Posterior cingulate gyrus (tissue), 11 donors: ENCODE results near the gene WDR33.

ENCODE experiments used
- DNase-seq, 10 donors: peaks; one replicate each; pipeline versions ENCODE4 v3.0.0 to v3.0.0-alpha.2; 2020 to 2021; ENCODE audit warnings: mixed read lengths in 3 of 10
- intact Hi-C: fragments of 100-400 bp; cut with DNase I; formaldehyde crosslinking; loops from one replicate; pipeline ENCODE4 v1.15.1; 2023

WDR33 gene

DNA sequence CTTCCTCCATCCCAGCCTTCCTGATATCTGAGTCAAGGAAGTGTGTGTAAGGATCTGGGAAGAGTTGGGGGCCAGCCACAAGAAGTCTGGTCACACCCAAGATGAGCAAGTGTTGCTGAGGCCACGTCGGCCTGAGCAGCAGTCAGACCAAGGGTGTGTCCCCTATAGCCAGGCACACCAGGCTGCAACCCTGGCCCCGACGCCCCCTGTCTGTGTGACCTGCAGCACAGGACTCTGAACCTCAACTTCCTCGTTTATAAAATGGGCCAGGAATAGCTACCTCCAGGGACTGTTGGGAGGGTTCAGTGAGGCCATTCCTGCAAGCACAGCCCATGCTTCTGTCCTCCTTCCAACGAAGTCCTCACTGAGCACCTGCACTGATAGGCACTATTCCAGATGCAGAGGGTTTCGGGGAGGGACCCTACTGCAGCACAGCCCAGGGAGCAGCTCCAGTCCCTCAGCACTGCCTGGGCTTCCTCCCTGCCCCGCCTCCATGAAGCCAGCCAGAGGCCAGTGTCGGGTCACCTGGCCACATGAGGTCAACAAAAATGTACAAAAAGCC, 148.9 kb downstream of the WDR33 start:
- intact Hi-C loops, result no loop called here
- peak in 4 of 10 donors; percentile 3 to 74 (median 40) for DNase-seq

DNA sequence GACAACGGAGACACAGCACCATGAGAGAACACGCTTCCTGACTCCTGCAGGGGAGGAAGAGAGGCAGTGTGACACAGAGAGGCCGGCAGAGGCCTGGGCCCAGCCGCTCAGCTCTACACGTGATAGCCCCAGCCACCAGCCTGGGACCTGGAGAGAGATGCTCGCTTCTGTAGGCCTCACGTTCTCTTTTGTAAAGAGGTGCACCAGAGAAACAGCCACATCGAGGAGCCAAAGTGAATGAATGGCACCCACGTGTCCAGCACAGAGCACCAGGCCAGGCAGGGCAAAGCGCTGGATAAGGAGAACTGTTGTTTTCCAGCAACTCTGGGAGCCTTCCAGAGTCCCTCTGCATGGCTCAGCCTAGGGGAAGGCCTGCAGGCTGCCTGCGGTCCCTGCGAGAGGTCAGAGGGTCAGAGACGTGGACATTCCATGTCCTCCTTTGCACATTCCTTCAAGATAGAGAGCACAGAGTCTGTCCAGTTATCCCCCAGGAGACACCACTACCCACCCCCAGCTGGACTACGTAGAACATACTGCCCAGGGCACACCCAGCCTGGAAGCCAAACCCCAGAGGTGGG, 149.8 kb downstream of the WDR33 start:
- peak in 6 of 10 donors; percentile 41 to 92 (median 64) for DNase-seq

GRCh38 chr2:127660291-127660578, 150.7 kb downstream of the WDR33 start:
- intact Hi-C loops, result no loop called here
- peak in 3 of 10 donors; percentile 5 to 33 (median 22) for DNase-seq

More for the DNA sequence above, 149.8 kb downstream of the WDR33 start:
- intact Hi-C loops, result no loop called here

DNA sequence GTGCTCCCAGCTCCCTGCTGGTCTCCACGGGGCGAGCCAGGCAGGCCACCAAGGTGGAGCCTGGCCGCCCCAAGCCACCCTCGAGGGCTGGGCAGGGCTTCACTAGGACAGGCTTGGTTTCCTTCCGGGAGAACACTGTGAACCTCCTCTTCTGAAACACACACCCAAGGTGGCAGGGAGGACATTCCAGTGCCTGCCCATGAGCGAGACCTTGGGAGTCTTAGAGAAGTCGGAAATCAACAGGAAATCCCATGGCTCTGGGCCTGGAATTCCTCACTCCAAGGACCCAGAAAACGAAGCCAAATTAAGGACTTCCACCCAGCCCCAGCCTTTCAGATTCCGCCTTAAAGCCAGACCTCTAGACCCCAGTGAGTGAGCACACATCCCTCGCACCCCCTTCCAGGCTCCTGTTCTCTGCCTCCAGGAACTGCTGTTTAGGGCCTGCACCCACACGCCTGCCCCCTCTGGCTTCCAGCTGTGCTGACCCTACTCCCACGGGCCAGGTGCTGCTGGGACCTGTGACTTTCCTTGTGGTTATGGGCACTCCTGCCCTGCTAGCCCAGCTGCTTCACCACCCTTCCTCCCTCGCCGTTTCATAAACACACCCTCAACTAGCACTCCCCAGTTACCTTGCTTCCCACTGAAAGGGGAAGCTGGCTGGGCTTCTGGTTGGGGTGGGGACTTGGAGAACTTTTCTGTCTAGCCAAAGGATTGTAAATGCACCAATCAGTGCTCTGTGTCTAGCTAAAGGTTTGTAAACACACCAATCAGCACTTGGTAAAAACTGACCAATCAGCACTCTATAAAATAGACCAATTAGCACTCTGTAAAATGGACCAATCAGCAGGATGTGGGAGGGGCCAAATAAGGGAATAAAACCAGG, 151.3 kb downstream of the WDR33 start:
- intact Hi-C loops, result no loop called here

DNA sequence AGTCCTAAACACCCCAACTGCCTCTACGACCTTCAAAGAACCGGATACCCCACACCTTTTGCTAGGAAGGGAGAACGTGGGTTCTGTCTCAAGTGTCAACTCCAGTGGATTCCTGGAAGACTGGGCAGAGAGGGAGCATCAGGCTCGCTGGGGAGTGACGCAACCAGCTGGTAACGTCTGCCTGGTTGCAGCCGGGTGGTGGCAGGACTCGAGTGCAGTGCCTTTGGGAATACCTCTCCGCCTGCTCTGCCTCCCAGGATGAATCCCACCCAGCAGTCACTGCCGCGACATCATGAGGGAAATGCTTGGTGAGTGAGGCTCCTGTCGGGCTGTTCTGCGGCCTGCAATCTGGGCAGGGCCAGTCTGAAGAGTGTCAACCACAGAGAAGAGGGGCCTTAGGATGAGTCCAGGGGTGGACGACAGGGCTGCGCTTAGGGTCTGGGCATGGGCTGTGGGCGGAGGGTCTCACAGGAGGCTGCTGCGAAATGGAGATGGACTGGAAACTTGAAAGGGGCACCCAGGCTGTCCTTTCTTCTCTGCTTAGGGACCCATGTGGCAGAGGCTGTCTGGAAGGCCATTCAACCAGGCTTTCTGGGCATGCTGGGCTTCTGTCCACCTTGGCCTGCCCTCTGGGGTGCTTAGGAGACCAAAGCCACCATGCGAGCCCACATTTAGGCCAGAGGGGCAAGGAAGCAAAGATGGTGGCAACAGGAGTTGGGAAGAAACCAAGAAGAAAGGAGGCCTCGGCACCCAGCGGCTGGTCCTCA, 152.1 kb downstream of the WDR33 start:
- peak in 3 of 10 donors; percentile 16 to 62 (median 62) for DNase-seq
- intact Hi-C loops, result no loop called here

More for the DNA sequence above, 151.3 kb downstream of the WDR33 start:
- peak in 3 of 10 donors; percentile 3 to 74 (median 67) for DNase-seq

GRCh38 chr2:127658146-127658545, 152.8 kb downstream of the WDR33 start:
- DNase-seq, result peak in 2 of 10 donors; percentile 2 to 67
- intact Hi-C loops, result no loop called here

GRCh38 chr2:127657232-127657595, 153.8 kb downstream of the WDR33 start:
- intact Hi-C loops, result no loop called here

GRCh38 chr2:127656569-127657231, 154.3 kb downstream of the WDR33 start:
- intact Hi-C loops, result no loop called here
- peak in 3 of 10 donors; percentile 3 to 77 (median 47) for DNase-seq

More at GRCh38 chr2:127657232-127657595, 153.8 kb downstream of the WDR33 start:
- DNase-seq, result peak in 5 of 10 donors; percentile 5 to 79 (median 39)

DNA sequence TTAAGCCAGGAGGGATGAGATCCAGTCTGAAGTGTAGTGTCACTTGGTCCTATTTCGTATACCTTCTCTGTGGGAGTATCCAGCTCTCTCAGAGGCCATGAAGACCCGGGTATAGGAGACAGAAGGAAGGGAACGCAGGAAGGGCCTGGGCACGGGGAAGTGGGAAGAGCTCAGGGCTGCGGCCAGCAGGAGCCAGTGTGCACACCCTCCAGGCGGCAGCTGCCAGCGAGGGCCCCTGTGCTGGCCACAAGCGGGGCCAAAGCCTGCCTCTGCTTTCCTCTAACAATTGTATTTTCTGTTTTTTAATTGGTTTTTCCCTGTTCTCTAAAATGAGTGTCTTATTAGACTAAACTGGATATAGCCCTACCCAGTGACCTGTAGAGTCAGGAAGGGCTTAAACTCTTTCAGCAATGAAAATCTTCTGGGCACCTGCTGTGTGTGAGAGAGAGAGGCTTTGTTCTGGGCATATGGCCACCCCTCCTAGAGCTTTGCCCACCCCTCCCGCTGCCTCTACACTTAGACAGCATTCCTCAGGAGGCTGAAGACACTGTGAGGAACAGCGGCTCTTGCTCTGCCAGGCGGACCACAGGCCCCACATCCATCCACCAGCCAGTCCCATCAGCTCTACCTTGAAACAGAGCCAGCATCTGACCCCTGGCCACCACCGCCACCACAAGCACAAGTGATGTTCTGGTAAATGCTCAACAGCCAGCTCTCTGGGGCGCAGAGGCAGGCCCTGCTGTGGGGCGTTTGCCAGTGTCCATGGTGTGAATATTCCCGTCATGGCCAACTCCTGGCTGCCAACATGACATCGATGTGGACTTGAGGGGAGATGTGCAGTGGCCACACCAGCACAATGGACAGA, 155.5 kb downstream of the WDR33 start:
- DNase-seq, result peak in 4 of 10 donors; percentile 3 to 85 (median 68)
- intact Hi-C loops, result no loop called here

DNA sequence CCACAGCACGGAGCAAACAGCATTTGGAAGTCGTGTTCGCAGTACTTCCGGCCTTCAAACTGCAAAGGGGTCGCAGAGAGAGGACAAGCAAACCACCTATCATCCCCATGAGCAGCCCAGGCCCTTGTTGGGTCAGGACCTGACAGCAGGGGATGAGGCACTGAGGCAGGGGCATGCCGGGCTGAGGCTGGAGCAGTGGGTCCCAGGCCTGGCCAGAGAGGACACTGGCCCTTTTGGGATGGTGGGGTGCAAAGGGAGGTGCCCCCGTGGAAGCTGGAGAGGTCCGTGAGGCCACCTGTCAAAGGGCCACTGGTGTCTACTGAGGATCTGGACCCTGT, 156.2 kb downstream of the WDR33 start:
- intact Hi-C loops, result no loop called here
- peak in 4 of 10 donors; percentile 2 to 81 (median 56) for DNase-seq

DNA sequence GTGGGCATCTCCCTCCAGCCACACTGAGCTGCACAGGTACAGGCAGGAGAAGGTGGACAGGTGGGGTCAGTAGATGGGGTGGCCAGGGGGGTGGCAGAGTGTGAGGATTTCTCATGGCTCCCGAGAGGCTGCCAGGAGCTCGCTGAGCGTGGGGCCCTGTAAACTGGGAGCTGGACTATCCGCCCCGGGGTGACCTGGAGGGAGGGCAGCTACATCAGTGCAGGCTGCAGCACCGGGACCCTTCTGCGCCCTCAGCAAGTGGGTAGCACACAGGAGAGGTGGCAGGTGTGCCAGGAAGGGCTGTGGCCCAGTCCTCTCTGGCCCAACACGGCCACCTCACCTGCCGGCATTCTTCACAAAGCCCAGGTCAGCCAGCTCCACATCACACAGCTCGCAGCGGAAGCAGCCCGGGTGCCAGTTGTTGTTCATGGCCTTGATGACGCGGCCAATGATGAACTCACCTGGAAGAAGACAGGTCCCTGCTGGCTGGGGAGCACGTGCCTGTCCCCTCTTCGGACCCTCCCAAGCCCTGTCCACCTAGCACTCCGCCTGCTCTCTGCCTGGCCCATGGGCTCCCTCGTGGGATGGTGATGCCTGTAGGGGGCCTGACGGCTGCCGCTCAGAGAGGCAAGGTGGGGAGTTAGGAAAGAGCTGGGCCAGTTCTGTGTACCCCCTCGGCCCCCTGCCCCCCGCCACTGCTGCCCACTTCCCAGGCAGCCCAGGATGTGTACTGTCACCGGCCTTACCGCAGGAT, 156.7 kb downstream of the WDR33 start:
- intact Hi-C loops, result no loop called here
- peak in 4 of 10 donors; percentile 5 to 72 (median 62) for DNase-seq

DNA sequence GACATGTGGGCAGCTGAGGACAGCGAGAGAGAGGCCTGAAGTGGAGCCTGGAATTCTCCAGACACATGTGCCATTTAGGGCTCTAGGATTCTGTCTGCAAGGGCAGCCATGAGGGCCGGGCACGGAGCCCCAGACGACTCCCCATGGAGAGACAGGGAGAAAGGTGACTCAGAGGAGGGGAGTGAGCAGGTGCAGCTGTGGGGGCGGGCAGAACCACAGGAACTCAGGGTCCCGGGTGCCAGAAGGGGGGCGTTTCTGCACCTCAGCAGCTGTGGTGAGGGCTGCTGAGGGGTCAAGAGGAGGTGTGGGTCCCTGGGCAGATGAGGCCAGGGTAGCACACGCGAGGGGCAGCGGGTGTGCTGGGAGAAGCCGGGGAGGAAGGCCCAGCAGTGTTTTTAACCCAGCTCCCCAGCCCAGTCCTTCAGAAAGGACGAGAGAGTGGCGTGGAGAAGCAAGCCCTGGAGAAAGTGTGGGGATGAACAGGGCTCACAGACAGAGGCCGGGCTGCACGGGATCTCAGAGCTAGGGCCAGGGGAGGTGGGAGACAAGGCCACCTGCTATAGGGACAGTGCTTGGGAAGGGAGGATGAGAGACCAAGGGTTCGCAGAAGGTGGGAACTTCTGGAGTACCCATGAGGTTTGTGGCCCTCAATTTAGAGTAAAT, 157.4 kb downstream of the WDR33 start:
- intact Hi-C loops, result no loop called here
- DNase-seq, result peak in 4 of 10 donors; percentile 5 to 73 (median 66)

DNA sequence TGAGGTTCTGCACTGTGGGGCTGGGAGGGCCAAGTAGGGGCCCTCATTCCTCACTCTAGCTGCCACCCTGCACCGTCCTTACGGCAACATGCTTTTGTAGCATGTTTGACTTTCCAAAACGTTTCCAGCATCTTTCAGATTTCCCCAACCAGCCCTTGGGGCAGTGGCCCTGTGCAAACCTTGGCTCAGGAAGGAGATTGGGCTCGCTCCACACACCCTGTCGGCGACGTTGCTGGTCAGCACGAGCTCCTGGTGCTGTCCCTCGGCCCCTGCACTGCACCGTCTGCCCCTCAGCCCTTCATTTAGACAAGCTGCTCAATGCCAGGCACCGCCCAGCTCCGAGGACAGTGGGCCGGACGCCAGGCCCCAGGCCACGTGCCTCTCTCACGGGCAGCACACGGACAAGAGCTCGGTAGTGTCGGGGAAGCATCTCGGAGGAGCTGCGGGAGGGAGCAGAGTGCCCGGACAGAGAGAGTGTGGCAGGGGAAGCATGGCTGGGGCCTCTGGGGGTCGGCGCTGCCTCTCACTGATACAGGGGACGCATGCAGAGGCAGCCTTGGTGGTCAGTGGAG, 158.1 kb downstream of the WDR33 start:
- intact Hi-C loops, result no loop called here
- peak in 4 of 10 donors; percentile 4 to 73 (median 62) for DNase-seq

DNA sequence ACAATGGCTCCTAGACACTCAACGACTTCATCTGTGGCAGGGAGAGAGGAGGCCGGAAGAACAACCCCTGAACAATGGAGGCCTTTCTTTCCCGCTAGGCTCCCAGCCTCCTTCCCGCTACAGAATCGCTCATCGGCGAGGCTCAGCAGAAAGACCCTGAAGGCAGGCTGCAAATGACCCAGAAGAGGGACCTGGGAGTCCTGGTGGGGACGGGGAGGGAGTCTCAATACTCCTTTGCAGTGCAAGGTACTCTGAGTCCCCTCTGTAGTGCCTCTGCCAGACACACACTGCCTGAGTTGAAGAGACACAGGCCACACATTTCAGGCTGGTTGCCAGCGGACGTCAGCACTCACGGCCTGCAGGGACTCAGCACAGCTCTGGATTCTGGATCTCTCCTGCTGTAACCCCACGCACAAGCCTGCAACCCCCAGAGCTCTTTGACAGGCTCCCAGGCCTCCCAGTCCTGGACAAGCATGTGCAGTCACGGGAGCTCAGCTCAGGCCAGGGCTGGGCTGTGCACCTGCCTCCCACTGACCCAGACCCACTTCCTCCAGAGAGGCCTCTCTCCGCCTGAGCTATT, 158.9 kb downstream of the WDR33 start:
- intact Hi-C loops, result no loop called here
- peak in 9 of 10 donors; percentile 48 to 95 (median 78) for DNase-seq

- intact Hi-C loops, result no loop called here
- DNase-seq, result peak in 3 of 10 donors; percentile 54 to 85 (median 64)
These were observed 159.6 kb downstream of the WDR33 start for GRCh38 chr2:127651381-127651809.
